Amniotic epithelial cell (primary cell): ENCODE results near the gene TLE5.
"Not testable (repeated sequence)": the region's sequence is repeated elsewhere in the genome, so short reads cannot be mapped to it uniquely, and the experiment has no call there.

Source experiments
- DNase-seq: peaks from one replicate; pipeline ENCODE4 v3.0.0-alpha.2; 2010; ENCODE audit warnings: low read depth

The TLE5 gene

DNA sequence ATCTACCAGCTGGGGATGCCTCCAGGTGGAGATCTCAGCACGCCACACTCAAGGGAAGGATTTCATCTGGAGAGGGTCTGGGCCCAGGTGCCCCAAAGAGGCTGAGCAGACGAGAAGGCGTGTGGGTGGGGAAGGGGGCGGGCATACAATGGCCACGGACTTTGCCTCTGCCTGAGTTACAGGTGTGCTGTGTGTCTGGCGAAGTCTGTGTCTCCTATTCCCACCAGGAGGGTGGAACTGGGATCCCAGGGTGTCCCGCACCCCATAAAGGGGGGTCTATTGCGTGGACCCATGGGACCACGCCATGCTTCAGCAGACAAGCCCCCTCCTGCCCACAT, 36.8 kb downstream of the TLE5 start:
- no peak for DNase-seq

DNA sequence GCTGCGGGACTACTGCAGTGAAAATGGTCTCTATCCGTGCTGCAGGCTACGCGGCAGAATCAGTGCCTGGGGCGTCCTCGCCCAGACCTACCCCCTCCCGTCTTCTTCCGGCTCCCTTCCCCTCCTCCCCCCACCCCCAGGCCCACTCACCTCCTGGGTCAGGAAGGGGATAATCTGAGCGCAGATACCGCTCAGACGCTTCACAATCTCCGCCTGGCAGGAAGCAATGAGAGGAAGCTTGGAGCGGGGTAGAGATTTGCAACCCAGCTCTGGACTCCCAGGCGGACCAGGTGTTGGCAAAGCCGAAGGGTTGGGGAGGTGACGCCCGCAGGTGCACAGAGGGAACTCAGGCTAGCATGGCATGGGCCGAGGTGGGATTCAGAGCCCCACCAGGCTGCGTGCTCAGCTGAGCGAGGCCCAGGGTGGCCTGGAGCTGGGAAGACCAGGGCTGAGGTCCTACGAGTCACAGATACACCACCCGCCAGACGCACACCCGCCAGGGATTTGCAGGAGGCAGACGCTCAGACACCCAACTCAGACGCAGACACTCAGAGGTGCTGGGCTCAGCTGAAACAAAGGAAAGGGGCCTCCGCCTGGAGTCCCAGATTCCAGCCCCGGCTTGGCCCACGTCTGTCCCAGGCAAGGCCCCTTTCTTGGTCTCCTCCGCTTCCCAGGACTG, 37.3 kb downstream of the TLE5 start:
- no peak for DNase-seq

DNA sequence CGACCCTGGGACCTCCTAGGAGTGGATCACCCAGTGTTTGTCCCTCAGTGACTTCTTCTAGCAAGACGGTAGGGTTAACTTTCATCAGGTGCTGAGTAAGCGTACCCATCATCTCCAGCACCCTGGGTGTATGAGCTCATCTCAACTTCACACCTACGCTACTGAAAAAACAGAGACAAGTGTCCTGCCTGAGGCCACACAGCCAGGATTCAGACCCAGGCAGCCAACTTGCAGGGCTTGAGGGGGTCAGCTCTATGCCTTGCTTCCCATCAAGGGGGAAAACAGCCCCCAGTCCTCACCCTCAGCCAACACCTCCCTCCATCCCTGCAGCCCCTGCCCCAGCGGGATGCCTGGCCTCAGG, 37.8 kb downstream of the TLE5 start:
- DNase-seq: no peak

DNA sequence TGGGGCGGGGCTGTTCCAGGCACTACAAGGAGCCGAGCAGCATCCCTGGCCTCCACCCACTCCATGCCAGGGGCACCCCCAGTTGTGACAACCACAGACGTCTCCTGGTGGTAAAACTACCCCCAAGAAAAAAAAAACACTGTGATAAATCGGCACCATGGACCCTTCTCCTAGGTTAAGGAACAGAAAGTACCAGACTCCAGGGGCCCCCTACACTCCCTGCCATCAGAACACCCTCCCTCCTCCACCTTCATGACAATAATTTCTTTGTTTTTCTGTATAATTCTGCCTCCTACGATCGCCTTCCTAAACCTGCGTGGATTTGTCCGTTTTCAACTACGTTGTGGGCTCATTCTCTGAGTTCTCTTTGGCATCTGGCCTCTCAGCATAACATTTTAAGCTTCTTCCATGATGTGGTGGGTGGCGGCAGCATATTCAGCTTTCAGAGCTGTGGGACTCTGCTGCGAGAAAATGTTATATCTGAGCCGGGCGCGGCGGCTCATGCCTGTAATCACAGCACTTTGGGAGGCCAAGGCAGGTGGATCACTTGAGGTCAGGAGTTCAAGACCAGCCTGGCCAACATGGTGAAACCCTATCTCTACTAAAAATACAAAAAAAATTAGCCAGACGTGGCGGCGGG, 41.9 kb downstream of the TLE5 start:
- DNase-seq: no peak

DNA sequence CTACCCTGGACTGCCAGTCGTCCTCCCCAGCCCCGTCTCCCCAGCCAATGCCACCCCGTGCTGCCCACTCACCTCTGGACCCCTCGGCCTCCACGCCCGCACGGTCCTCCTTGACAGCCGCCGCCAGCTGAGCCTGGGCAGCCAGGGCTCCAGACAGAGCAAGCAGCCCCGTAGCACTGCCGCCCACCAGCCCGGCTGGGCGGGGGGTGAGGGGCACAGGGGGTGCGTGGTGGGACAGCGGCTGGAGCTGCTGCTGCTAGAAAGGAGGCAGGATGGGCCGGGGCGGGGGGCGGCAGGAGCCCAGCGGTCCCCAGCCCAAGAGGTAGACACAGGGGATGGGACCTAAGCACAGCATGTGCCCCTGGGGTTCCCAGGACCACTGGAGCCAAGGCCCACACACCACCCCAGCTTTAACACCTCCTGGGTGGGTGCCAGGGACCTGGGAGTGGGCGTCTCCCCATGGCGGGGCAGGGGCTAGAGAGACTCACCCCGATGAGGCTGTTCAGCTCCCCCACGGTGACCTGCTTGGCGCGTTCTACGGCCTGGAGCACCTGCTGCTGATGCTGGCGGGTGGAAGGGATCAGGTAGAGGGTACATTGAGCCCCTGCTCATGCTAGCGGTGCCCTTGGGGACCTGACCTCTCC, 43.0 kb downstream of the TLE5 start:
- DNase-seq: no peak

DNA sequence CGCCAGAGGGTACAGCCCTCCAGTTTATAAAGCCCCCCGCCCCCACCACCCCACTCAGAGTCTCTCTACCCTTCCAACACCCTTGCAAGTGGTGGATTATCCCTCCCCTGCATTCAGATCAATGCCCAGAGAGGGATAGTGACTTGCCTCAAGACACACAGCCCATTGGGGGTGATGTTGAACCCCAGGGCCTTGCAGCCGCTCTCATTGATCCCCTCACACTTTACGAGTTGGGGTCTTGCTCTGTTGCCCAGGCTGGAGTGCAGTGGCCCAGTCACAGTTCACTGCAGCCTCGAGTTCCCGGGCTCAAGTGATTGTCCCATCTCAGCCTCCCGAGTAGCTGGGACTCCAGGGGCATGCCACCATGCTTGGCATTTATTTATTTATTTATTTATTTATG, 44.4 kb downstream of the TLE5 start:
- DNase-seq: no peak

DNA sequence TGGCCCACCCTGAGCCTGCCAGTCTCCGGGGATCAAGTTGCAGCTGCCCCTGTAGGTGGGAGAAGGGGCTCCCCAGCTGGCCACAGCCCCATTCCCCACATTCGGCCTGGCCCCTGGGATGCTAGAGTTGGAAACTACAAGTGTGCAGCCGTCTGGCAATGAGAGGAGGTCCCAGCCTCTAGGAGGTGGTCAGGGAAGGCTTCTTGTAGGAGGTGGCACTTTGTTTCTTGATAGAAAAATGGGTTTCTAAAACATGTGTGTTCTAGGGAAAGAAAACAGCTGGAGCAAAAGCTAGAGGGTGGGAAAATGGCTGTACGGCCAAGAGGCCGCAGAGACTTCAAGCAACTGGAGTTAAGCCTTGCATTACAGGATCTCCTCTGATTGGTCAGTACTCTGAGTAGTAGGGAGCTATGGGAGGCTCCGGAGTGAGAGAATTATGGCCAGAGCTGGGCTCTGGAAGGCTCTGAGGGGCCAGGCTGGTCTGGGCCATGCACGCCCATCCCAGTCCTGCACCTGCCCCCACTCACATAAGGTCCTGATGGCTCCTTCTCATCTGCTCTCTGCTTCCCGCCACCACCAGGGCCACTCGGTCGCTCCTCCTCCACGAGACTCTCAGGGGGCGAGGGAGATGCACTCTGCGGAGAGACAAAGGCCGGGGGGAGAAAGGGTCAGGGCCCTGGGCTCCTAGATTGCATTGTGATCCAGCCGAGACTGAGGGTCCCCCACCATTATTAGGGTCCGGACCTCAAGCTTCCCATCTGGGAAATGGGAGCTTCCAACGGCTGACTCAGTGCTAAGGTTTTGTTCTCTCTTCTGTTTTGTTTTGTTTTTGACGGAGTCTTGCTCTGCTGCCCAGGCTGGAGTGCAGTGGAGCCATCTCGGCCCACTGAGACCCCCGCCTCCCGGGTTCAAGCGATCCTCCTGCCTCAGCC, 46.9 kb downstream of the TLE5 start:
- DNase-seq: no peak

DNA sequence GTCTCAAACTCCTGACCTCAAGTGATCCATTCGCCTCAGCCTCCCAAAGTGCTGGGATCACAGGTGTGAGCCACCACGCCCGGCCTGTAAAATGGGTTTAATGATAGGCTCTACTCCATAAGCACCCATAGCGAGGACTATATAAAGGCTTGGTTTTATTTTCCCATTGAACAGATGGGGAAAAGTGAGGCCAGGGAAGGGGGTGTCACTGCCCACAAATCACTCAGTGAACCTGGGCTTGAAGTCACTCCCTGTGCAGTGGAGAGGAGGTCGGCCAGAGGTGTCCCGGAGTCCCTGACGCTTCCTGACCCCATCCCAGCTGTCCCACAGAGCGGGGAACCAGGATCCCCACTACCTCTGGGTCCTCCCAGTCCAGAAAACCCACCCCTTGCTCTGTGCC, 48.2 kb downstream of the TLE5 start:
- no peak for DNase-seq

DNA sequence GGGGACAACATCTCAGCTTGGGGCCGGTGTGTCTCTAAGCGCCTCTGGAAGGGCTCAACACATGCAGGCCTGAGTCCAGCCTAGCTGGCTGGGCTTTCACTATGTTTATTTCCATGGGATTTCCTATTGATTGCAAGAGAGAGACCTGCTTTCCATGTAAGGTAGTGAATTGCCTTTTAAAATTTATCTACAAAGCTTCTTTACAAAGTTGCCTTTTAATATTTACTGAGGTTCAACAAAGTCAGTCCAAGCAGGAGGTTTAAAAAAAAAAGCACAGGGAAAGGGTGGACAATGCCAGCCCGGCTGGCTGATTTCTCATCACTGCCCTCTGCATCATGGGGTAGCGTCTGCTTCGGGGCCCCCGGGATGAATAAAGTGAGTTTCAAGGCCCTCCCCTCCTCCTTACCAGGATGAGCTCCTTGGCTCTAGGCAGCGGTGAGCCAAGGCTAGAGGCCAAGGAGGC, 49.0 kb downstream of the TLE5 start:
- DNase-seq: no peak

DNA sequence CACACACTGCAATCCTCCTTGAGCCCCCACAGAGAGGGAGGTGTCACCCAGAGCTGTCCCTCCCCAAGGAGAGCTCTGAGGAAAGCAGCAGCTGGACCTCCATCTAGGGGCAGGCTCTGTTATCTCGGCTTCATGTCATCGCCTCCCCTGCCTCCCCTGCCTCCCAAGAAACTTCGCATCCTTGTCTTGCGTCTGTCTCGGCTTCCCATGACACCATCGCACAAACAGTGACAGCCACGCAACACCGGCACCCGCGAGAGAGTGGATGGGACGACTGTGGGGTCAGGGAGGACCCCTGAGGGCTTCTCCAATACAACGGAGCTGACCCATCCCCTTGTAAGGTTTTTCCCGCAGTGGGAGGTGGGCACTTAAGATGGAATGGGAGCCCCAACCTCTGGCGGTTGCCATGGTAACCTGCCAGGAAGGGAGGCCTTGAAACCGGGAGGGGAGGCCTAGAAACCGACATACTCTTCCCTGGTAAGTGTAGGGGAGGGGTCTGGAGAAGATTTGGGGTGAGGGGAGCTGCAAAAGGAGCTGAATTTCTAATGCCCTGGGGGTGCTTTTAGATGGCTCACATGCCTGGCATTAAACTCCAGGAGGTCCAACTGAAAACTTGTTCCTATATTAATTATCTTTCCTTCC, 49.6 kb downstream of the TLE5 start:
- DNase-seq: no peak

DNA sequence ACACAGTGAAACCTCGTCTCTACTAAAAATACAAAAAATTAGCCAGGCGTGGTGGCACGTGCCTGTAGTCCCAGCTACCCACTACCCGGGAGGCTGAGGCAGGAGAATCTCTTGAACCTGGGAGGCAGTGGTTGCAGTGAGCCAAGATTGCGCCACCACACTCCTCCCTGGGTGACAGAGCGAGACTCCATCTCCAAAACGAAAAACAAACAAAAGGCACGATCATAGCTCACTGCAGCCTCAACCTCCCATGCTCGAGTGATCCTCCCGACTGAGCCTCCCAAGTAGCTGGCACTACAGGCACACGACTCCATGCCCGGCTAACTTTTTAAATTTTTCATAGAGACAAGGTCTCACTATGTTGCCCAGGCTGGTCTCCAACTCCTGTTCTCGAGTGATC, 50.2 kb downstream of the TLE5 start:
- not testable (repeated sequence) for DNase-seq

DNA sequence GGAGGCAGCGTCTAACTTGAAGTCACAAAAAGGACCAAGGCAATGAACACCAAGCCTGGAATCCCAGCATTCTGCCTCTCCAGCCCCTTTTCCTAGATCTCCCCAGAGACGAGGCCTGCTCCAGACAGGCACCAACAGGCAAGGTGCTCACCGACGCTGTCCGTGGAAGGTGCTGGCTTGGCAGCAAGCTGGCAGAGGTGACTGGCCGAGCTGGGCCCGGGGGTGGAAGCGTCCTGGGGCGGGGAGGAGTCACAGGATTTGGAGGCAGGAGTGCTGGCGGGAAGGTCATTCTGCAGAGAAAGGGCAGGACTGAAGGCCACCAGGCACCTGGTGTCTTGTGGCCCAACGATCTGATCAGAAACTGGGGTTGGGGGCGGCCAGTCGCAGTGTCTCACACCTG, 51.4 kb downstream of the TLE5 start:
- no peak for DNase-seq

DNA sequence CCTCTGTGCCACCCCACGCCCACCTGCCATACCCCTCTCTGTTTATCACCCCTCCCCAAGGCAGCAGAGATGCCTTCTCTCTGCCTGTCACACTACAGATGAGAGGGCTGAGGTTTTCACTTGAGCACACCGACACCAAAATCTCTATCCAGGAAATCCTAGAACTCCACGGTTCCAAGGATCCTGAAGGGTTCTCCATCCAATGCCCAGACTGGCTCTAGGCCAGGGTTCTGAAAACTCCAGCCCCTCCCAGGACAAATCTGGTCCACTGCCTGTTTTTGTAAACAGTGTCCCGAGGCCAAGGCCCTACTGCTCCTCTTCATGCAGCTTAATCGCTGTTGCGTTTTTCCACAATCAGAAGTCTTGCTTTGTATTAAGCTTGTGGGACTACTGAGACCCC, 53.3 kb downstream of the TLE5 start:
- DNase-seq: no peak

DNA sequence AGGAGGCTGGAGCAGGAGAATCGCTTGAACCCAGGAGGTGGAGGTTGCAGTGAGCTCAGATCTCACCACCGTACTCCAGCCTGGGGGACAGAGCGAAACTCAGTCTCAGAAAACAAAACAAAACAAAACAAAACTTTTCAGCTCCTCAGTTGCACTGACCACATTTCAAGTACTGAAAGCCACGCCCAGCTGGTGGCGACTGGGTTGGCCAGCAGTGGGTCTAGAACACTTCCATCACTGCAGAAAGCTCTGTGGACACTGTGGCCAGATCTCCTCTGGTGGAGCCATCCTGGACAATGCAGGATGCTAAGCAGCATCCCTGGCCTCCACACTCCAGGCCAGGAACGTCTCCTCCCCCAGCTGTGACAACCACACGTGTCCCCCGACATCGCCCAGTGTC, 54.3 kb downstream of the TLE5 start:
- no peak for DNase-seq

DNA sequence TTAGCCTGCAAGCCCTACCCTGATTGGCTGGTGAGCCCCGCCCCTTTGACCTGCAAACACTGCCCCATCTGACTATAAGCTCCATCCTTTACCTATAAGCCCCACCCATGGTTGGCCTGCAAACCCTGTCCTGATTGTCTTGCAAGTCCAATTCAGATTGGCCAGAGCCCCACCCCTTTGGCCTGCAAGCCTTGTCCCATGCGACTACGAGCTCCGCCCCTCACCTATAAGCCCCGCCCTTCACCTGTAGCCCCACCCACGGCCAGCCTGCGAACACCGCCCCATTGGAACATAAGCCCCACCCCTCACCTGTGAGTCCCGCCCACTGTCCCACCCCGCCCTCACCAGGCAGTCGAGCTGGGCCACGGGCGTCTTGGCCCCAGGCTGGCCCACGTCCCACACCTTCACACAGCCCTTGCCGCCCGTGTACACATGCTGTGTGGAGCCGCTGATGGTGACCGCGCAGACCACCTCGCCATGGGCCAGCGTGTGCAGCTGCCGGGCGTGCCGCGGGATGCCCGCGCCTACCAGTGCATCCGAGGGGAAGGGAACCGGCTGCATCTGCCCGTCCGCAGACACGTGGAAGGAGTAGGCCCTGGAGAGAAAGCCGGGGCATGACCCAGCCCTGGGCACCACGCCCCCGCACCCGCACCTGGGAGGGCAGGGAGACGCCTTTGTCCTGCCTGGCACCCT, 56.1 kb downstream of the TLE5 start:
- DNase-seq: no peak

DNA sequence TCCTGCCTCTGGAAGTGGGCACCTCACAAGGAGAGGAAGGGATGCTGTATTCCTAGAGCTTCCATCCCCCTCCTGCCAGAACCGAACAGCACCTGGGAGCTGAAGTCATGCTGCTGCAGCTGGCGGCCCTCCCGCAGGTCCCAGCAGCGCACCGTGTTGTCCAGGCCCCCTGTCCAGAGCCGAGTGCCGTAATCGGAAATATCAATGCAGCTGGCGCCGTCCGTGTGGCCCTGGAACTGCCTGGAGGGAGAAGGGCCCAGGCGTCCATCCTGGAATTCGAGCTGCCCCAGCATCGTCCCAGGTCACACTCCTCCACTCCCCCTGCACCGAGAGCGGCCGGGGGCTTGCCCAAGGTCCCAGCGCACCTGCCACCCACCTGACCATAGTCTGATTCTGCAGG, 57.0 kb downstream of the TLE5 start:
- no peak for DNase-seq

DNA sequence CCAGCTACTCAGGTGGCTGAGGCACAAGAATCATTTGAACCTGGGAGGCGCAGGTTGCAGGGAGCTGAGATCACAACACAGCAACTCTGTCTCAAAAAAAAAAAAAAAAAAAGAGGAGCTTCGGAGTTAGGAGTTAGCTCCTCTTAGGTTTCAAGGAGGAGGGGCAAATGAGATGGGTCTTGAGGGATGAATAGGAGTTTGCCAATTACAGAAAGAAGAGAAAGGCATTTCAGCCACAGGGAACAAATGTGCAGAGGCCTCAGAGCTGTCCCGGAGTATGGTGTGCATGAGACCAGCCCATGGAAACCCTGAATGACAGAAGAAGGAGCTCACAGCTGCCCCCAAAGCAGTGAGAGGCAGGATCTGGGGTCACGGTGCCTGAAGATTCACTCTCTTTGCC, 57.8 kb downstream of the TLE5 start:
- no peak for DNase-seq

DNA sequence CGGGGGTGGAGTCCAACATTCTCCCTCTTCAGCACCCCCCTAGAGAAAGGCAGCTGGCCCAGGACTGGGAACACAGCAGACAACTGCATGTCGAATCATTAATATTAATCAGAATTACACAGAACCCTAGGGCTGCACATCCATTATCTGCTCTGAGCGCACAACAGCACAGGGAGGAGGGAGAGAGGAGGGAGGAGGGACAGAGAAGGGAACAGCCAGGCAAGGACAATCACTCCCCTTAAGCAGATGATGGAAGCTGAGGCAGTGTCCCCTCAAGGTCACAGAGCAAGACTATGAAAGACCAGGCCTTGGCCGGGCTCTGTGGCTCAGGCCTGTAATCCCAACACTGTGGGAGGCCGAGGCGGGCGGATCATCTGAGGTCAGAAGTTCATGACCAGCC, 59.2 kb downstream of the TLE5 start:
- DNase-seq: no peak
